SK-N-SH treated with all-trans-retinoic acid at 6 μM for 48 hours (cell line): Measurements from ENCODE around the gene KCND2.

ENCODE experiments used
- ATAC-seq: fragments of 200-7000 bp; cut with Tn5 transposase; 3 replicates; pipeline ENCODE4 v1.9.1; 2020; ENCODE audit warnings: mild to moderate bottlenecking, moderate library complexity
- ARNTL ChIP-seq: fragments of 450-650 bp; formaldehyde crosslinking; IDR thresholded peaks from 2 replicates; pipeline ENCODE4 v1.5.0; 2020; ENCODE audit warnings: low read depth, mild to moderate bottlenecking, moderate library complexity, borderline replicate concordance
- BACH2 ChIP-seq: fragments of 250-450 bp; sonication (Bioruptor Pico); IDR thresholded peaks from 2 replicates; pipeline ENCODE4 v1.9.0; 2021; ENCODE audit warnings: mild to moderate bottlenecking, borderline replicate concordance
- CSDC2 ChIP-seq: fragments of 250-450 bp; sonication (Bioruptor Pico); IDR thresholded peaks from 2 replicates; pipeline ENCODE4 v1.5.0; 2020; ENCODE audit warnings: mild to moderate bottlenecking, moderate library complexity
- ESRRG ChIP-seq: fragments of 250-450 bp; sonication (Bioruptor Pico); IDR thresholded peaks from 2 replicates; pipeline ENCODE4 v1.6.1; 2021; ENCODE audit warnings: mild to moderate bottlenecking
- GLIS3 ChIP-seq: fragments of 250-450 bp; sonication (Bioruptor Pico); IDR thresholded peaks from 2 replicates; pipeline ENCODE4 v1.5.0; 2020; ENCODE audit warnings: mild to moderate bottlenecking, moderate library complexity
- ISL1 ChIP-seq: fragments of 250-450 bp; sonication (Bioruptor Pico); IDR thresholded peaks from 2 replicates; pipeline ENCODE4 v2.1.2; 2022; ENCODE audit warnings: mild to moderate bottlenecking, moderate library complexity
- OSR1 ChIP-seq: fragments of 250-450 bp; sonication (Bioruptor Pico); IDR thresholded peaks from 2 replicates; pipeline ENCODE4 v1.8.0; 2022; ENCODE audit warnings: moderate library complexity, mild to moderate bottlenecking, inconsistent platforms
- PPARA ChIP-seq: fragments of 250-450 bp; sonication (Bioruptor Pico); IDR thresholded peaks from 2 replicates; pipeline ENCODE4 v1.5.0; 2020; ENCODE audit warnings: mild to moderate bottlenecking, borderline replicate concordance
- RARB ChIP-seq: fragments of 250-450 bp; sonication (Bioruptor Pico); IDR thresholded peaks from 2 replicates; pipeline ENCODE4 v1.8.0; 2021; ENCODE audit warnings: mild to moderate bottlenecking, moderate library complexity
- SNAI2 ChIP-seq: fragments of 250-450 bp; sonication (Bioruptor Pico); IDR thresholded peaks from 2 replicates; pipeline ENCODE4 v1.5.0; 2020; ENCODE audit warnings: mild to moderate bottlenecking, moderate library complexity
- TOX ChIP-seq: fragments of 250-450 bp; sonication (Bioruptor Pico); IDR thresholded peaks from 2 replicates; pipeline ENCODE4 v1.8.0; 2021; ENCODE audit warnings: mild to moderate bottlenecking, moderate library complexity, borderline replicate concordance
- ZC3H10 ChIP-seq: fragments of 250-450 bp; sonication (Bioruptor Pico); IDR thresholded peaks from 2 replicates; pipeline ENCODE4 v1.5.1; 2021; ENCODE audit warnings: mild to moderate bottlenecking, moderate library complexity
- ZFP3 ChIP-seq: fragments of 250-450 bp; sonication (Bioruptor Pico); IDR thresholded peaks from 2 replicates; pipeline ENCODE4 v1.5.0; 2020; ENCODE audit warnings: mild to moderate bottlenecking, moderate library complexity
- ZNF565 ChIP-seq: fragments of 450-650 bp; formaldehyde crosslinking; conservative IDR thresholded peaks from 2 replicates; pipeline ENCODE4 v1.5.0; 2020; ENCODE audit warnings: low read depth, mild to moderate bottlenecking, moderate library complexity
- ZNF8 ChIP-seq: fragments of 450-650 bp; formaldehyde crosslinking; IDR thresholded peaks from 2 replicates; pipeline ENCODE4 v1.5.0; 2020; ENCODE audit warnings: mild to moderate bottlenecking, moderate library complexity
- TF ChIP-seq, protein P1 (sequence below): fragments of 250-450 bp; sonication (Bioruptor Pico); IDR thresholded peaks from 2 replicates; pipeline ENCODE4 v1.5.1; 2021; ENCODE audit warnings: mild to moderate bottlenecking, moderate library complexity
- TF ChIP-seq, protein P2 (sequence below): fragments of 250-450 bp; sonication (Bioruptor Pico); IDR thresholded peaks from 2 replicates; pipeline ENCODE4 v1.5.0; 2020; ENCODE audit warnings: mild to moderate bottlenecking, moderate library complexity
- TF ChIP-seq, protein P3 (sequence below): fragments of 250-450 bp; sonication (Bioruptor Pico); IDR thresholded peaks from 2 replicates; pipeline ENCODE4 v1.5.1; 2020; ENCODE audit warnings: low read depth, mild to moderate bottlenecking, moderate library complexity
- TF ChIP-seq, protein P4 (sequence below): fragments of 250-450 bp; sonication (Bioruptor Pico); IDR thresholded peaks from 2 replicates; pipeline ENCODE4 v1.8.0; 2020; ENCODE audit warnings: mild to moderate bottlenecking, moderate library complexity, borderline replicate concordance

KCND2 gene

DNA sequence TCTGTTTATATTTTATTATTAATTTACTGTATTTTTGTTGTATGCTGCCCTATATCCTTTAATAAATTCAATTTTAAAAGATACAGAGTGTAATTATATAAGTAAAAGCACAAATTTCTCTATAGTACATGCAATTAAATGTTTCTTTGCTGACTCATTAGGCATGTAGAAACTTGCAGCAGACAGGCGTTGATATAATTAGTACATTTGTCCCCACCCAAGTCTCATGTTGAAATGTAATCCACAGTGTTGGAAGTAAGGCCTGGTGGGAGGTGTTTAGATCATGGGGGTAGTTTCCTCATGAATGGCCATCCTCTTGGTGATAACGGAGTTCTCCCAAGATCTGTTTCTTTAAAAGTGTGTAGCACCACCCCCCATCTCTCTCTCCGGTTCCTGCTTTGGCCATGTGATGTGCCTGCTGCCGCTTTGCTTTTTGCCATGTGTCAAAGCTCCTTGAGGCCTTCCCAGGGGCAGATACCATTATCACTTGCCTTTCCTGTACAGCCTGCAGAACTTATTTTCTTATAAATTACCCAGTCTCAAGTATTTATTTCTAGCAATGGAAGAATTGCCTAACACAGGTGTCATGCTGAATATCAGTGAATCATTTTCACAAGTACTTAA, 521.2 kb downstream of the KCND2 start:
- TF ChIP-seq RARB (CRISPR knock-in tag) (no peak), ISL1 (CRISPR knock-in tag) (no peak)
- TF ChIP-seq, protein P1, sequence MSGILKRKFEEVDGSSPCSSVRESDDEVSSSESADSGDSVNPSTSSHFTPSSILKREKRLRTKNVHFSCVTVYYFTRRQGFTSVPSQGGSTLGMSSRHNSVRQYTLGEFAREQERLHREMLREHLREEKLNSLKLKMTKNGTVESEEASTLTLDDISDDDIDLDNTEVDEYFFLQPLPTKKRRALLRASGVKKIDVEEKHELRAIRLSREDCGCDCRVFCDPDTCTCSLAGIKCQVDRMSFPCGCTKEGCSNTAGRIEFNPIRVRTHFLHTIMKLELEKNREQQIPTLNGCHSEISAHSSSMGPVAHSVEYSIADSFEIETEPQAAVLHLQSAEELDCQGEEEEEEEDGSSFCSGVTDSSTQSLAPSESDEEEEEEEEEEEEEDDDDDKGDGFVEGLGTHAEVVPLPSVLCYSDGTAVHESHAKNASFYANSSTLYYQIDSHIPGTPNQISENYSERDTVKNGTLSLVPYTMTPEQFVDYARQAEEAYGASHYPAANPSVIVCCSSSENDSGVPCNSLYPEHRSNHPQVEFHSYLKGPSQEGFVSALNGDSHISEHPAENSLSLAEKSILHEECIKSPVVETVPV (CRISPR knock-in tag), result no peak

DNA sequence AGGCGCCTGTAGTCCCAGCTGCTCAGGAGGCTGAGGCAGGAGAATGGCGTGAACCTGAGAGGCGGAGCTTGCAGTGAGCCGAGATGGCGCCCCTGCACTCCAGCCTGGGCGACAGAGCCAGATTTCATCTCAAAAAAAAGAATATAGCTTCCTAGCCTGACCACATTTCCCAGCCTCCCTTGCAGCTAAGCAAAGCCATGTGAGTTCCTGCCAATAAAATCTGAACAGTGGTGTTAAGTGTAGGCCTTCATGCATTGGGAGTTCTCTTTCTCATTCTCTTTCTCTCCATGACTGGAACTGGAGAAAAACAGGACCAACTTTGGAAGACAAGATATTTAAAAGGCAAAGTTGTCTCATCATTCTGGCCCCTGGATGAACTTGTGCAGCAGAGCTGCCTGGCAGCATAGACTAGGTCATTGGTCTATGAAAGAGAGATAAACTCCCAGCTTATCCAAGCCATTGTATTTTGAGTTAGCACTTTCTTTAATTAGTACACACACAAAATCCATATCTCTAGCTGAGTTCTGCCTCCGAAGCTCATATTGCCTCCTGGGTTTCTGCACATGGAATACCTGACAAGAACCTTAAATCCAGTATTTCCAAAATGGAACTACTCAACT, 524.2 kb downstream of the KCND2 start:
- TF ChIP-seq, protein P2, sequence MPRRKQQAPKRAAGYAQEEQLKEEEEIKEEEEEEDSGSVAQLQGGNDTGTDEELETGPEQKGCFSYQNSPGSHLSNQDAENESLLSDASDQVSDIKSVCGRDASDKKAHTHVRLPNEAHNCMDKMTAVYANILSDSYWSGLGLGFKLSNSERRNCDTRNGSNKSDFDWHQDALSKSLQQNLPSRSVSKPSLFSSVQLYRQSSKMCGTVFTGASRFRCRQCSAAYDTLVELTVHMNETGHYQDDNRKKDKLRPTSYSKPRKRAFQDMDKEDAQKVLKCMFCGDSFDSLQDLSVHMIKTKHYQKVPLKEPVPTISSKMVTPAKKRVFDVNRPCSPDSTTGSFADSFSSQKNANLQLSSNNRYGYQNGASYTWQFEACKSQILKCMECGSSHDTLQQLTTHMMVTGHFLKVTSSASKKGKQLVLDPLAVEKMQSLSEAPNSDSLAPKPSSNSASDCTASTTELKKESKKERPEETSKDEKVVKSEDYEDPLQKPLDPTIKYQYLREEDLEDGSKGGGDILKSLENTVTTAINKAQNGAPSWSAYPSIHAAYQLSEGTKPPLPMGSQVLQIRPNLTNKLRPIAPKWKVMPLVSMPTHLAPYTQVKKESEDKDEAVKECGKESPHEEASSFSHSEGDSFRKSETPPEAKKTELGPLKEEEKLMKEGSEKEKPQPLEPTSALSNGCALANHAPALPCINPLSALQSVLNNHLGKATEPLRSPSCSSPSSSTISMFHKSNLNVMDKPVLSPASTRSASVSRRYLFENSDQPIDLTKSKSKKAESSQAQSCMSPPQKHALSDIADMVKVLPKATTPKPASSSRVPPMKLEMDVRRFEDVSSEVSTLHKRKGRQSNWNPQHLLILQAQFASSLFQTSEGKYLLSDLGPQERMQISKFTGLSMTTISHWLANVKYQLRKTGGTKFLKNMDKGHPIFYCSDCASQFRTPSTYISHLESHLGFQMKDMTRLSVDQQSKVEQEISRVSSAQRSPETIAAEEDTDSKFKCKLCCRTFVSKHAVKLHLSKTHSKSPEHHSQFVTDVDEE, result no peak
- TF ChIP-seq PPARA (no peak), ARNTL (CRISPR knock-in tag) (no peak), CSDC2 (CRISPR knock-in tag) (no peak), ZFP3 (CRISPR knock-in tag) (no peak)
- TF ChIP-seq, protein P3, sequence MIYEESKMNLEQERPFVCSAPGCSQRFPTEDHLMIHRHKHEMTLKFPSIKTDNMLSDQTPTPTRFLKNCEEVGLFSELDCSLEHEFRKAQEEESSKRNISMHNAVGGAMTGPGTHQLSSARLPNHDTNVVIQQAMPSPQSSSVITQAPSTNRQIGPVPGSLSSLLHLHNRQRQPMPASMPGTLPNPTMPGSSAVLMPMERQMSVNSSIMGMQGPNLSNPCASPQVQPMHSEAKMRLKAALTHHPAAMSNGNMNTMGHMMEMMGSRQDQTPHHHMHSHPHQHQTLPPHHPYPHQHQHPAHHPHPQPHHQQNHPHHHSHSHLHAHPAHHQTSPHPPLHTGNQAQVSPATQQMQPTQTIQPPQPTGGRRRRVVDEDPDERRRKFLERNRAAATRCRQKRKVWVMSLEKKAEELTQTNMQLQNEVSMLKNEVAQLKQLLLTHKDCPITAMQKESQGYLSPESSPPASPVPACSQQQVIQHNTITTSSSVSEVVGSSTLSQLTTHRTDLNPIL (CRISPR knock-in tag), result no peak
- TF ChIP-seq, protein P4, sequence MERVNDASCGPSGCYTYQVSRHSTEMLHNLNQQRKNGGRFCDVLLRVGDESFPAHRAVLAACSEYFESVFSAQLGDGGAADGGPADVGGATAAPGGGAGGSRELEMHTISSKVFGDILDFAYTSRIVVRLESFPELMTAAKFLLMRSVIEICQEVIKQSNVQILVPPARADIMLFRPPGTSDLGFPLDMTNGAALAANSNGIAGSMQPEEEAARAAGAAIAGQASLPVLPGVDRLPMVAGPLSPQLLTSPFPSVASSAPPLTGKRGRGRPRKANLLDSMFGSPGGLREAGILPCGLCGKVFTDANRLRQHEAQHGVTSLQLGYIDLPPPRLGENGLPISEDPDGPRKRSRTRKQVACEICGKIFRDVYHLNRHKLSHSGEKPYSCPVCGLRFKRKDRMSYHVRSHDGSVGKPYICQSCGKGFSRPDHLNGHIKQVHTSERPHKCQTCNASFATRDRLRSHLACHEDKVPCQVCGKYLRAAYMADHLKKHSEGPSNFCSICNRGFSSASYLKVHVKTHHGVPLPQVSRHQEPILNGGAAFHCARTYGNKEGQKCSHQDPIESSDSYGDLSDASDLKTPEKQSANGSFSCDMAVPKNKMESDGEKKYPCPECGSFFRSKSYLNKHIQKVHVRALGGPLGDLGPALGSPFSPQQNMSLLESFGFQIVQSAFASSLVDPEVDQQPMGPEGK, result no peak
- ATAC-seq, result no peak

More for the DNA sequence above, 521.2 kb downstream of the KCND2 start:
- no peak for ATAC-seq

DNA sequence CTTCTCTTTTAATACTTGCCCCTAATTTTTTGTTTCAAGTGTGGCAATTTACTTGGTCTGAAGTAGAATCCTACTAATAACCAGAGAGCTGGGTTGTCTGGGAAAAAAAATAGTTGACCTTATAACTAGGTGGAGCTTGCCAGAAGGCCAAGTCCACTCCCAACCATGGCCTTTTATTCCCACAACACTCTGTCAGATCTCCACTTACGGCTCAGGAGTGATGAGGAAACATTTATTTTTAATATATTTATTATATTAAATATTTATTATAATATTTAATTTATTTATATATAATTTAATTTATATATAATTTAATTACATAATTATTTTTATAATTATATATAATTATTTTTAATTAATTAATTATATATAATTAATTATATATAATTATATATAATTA, 526.2 kb downstream of the KCND2 start:
- TF ChIP-seq ZNF8 (no peak), ZNF565 (CRISPR knock-in tag) (no peak), TOX (CRISPR knock-in tag) (no peak), SNAI2 (CRISPR knock-in tag) (no peak), OSR1 (CRISPR knock-in tag) (no peak), PPARA (no peak), GLIS3 (CRISPR knock-in tag) (no peak), ZC3H10 (no peak), ESRRG (CRISPR knock-in tag) (no peak), RARB (CRISPR knock-in tag) (no peak), ARNTL (CRISPR knock-in tag) (no peak), BACH2 (CRISPR knock-in tag) (no peak), CSDC2 (CRISPR knock-in tag) (no peak)
- TF ChIP-seq, protein P2, result no peak
- TF ChIP-seq, protein P4, result no peak
- TF ChIP-seq, protein P3 (CRISPR knock-in tag), result no peak
- TF ChIP-seq, protein P1 (CRISPR knock-in tag), result no peak
- ATAC-seq, result peak; percentile 49; the same call in 2 of the 3 replicates
